ENCODE measurements around the gene LHFPL3.

LHFPL3 gene

GRCh38 chr7:104926601-104927041 is 598.2 kb downstream of the LHFPL3 start:
- TF ChIP-seq GABPA (IDR thresholded peaks at IDR 0.05; ENCODE audit: low read depth) (no peak), POLR2AphosphoS5 (IDR thresholded peaks at IDR 0.05; ENCODE audit: low read depth) (no peak), SPI1 (IDR thresholded peaks at IDR 0.05; ENCODE audit: borderline replicate concordance, low read depth) (no peak), REST (IDR thresholded peaks at IDR 0.05; ENCODE audit: insufficient replicate concordance, low read depth) (no peak)
- TF ChIP-seq, protein P1, sequence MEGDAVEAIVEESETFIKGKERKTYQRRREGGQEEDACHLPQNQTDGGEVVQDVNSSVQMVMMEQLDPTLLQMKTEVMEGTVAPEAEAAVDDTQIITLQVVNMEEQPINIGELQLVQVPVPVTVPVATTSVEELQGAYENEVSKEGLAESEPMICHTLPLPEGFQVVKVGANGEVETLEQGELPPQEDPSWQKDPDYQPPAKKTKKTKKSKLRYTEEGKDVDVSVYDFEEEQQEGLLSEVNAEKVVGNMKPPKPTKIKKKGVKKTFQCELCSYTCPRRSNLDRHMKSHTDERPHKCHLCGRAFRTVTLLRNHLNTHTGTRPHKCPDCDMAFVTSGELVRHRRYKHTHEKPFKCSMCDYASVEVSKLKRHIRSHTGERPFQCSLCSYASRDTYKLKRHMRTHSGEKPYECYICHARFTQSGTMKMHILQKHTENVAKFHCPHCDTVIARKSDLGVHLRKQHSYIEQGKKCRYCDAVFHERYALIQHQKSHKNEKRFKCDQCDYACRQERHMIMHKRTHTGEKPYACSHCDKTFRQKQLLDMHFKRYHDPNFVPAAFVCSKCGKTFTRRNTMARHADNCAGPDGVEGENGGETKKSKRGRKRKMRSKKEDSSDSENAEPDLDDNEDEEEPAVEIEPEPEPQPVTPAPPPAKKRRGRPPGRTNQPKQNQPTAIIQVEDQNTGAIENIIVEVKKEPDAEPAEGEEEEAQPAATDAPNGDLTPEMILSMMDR (IDR thresholded peaks at IDR 0.05; ENCODE audit: insufficient read depth, low read length) = no peak
- H3K27me3 ChIP-seq (ENCODE audit: insufficient read depth, poor library complexity, severe bottlenecking) = no peaks in the 10 kb centered on the region
- H3K4me3 ChIP-seq (replicated peaks; ENCODE audit: insufficient read depth, low read length) = no peak overlapping the region
- no peak overlapping the region for H3K27ac ChIP-seq (replicated peaks)
- no peak for DNase-seq (ENCODE audit: low read depth in 1 of 2, low spot score in 1 of 2)

DNA sequence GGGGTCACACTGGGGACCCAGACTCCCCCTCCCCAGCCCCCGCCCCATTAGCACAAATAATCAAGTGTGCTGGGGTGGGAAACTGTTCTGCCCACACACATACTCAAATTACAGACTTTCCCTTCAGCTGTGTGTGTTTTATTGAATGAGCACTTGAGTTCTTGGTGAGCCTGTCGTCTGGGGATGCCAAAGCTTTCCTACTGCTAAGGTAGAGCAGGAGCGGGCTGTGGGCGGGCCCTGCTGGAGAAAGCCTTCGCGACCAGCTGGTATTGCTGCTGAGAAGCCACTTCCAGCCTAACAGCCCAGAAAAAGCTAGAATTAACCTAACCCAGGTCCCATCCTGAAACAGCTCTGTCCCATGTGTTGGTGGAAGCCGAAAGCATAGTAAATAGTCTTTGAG is 598.7 kb downstream of the LHFPL3 start:
- Histone ChIP-seq H3K27ac (replicated peaks) (no peak overlapping the region), H3K4me3 (replicated peaks; ENCODE audit: insufficient read depth, low read length) (no peak overlapping the region), H3K27me3 (ENCODE audit: insufficient read depth, poor library complexity, severe bottlenecking) (no peaks in the 10 kb centered on the region)
- no peak for DNase-seq (ENCODE audit: low read depth in 1 of 2, low spot score in 1 of 2)
- TF ChIP-seq, protein P1 (IDR thresholded peaks at IDR 0.05; ENCODE audit: insufficient read depth, low read length) = no peak
- no peak for TF ChIP-seq REST (IDR thresholded peaks at IDR 0.05; ENCODE audit: insufficient replicate concordance, low read depth)
- TF ChIP-seq POLR2AphosphoS5 (IDR thresholded peaks at IDR 0.05; ENCODE audit: low read depth) = no peak
- no peak for TF ChIP-seq SPI1 (IDR thresholded peaks at IDR 0.05; ENCODE audit: borderline replicate concordance, low read depth)
- TF ChIP-seq GABPA (IDR thresholded peaks at IDR 0.05; ENCODE audit: low read depth) = no peak

GRCh38 chr7:104928721-104929400 is 600.5 kb downstream of the LHFPL3 start:
- no peak for DNase-seq (ENCODE audit: low read depth in 1 of 2, low spot score in 1 of 2)
- TF ChIP-seq, protein P1 (IDR thresholded peaks at IDR 0.05; ENCODE audit: insufficient read depth, low read length) = no peak
- TF ChIP-seq POLR2AphosphoS5 (IDR thresholded peaks at IDR 0.05; ENCODE audit: low read depth) (no peak), SPI1 (IDR thresholded peaks at IDR 0.05; ENCODE audit: borderline replicate concordance, low read depth) (no peak), GABPA (IDR thresholded peaks at IDR 0.05; ENCODE audit: low read depth) (no peak), REST (IDR thresholded peaks at IDR 0.05; ENCODE audit: insufficient replicate concordance, low read depth) (no peak)
- H3K4me3 ChIP-seq (replicated peaks; ENCODE audit: insufficient read depth, low read length) = no peak overlapping the region
- H3K27me3 ChIP-seq (ENCODE audit: insufficient read depth, poor library complexity, severe bottlenecking) = no peaks in the 10 kb centered on the region
- H3K27ac ChIP-seq (replicated peaks) = no peak overlapping the region
